GM18519 (cell line): ENCODE results near the gene ATP11A.
"Not testable (repeated sequence)": the region's sequence is repeated elsewhere in the genome, so short reads cannot be mapped to it uniquely, and the experiment has no call there.

Experiments
- ATAC-seq: cut with Tn5 transposase; IDR thresholded peaks from one replicate; pipeline ENCODE4 v1.9.1; 2021; ENCODE audit warnings: mild to moderate bottlenecking, moderate library complexity; ENCODE audit not compliant: unreplicated experiment, low FRiP score

Gene ATP11A

DNA sequence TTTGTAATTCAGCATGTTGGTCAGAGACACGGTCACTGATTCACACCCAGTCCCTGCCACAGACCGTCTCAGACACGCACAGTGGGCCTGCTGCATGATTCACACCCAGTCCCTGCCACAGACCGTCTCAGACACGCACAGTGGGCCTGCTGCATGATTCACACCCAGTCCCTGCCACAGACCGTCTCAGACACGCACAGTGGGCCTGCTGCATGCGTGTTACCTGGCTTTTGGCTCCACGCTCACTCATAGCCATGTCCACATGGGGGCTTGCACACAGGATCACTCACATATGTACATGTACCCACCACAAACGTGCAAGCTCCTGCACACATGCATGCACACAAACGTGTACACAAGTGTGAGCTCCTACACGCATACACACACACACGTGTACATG is 194.9 kb downstream of the ATP11A start:
- ATAC-seq: not testable (repeated sequence)

DNA sequence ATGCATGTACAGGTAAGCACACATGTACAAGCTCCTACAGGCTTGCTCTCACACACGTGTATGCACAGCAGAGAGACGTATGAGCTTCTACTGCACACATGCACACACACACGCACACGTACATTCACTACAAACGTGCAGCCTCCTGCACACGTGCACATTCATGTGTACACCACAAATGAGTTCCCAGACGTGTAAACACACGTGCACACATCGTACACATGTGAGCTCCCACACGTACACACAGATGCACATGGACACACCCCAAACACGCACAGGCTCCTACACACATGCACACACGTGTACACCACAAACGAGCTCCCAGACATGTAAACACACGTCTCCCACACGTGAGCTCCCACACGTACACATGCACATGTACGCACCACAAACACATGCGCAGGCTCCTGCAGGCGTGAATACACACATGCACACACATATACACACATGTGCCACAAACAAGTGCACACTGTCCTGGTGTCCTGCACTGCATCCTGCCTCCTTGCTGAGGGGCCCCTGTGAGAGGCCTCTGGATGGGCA is 195.5 kb downstream of the ATP11A start:
- no peak for ATAC-seq

DNA sequence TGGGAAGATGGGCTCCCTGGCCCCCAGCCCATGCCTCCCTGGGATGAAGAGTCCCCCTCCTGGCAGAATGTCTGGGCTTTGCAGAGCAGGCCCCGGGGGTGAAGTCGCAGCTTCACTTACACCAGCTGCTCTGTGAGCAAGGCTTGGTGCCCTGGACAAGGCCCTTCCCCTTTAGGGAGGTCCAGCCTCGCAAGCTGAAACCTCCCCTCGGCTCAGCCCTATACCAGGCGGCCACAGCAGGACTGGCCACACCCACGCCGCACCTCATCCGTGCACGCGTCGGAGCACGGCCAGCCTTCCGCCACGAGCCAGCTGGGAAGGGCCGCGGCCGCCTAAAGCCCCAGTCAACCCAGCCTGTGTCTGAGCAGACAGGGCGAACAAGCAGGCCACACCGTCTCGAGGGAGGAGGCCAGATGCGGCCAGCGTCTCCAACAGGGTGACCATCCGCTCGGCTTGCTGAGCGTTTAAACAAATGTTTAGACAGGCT is 196.0 kb downstream of the ATP11A start:
- ATAC-seq: no peak

DNA sequence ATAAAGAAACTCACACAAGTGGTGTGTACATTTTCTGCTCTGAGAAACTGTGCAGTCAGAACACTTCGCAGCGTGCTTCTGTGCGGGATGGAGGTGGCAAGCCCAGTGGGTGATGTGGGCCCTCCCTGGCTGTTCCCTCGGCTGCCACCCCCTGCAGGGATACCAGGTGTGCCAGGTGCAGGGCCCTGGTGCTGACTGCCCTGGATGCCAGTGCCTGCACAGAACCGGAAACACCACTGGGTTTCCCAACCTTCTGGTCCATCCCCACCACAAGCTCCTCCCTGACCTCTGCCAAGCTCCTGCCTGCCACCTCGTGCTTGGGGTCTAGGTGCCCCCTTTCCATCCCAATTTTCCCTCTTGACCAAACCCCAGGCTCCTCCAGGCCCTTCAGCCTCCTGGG is 197.3 kb downstream of the ATP11A start:
- ATAC-seq: no peak

DNA sequence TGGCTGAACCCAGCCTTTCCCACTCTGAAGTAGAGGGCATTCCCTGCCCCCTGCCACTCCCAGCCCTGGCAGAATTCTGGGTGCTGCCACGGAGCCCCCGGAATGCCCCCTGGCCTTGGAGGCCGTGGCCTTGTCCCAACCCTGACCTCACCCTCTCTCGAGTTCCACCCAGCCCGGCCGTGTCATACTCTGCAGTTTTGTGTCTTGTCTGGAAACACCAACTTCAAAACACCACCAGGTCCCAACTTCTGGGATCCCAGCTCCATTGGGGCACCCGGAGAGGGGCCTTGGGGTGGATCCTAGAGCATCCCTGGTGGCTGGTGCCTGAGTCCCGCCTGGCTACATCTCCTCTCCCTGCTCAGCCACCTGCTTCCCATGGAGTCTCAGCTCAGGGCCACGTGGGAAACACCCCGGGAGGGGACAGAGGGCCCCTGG is 197.7 kb downstream of the ATP11A start:
- ATAC-seq: no peak

DNA sequence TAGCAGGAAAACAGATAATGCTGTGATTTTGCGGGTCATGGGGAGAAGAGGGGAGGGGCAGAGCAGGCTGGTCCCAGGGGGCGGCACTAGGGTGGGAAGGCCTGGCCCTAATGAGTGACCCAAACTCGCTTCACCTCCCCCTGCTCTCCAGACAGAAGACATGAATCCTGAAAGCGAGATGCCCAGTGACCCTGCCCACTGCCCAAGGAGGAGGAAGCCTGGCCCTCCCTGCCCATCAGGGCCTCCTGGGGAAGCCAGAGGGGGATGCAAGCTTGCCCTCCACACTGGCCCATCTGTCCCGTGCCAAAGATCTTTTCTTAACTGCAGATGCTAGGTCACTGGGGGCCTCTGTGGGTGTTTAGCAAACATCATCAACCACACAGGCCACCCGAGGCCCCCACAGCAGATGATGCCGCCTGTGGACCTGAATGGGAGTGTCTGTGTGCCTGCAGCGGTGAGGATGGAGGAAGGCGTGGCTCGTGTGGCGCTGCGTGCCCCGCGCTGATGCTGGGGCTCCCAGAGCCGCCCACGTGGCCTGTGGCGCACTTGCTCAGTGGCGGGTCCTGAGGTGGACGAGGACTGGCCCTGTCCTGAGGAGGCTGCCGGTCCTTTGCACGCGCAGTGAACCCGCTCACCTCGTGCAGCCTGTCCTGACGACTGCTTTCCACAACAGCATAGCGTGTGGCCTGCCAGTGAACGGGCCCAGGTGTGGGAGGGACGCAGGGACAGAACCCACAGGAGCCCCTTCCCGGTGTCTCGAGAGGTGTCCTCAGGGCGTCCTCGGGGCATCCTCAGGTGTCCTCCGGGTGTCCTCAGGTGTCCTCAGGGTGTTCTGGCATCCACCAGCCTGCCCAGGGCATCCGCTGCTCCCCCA is 198.6 kb downstream of the ATP11A start:
- ATAC-seq: no peak

DNA sequence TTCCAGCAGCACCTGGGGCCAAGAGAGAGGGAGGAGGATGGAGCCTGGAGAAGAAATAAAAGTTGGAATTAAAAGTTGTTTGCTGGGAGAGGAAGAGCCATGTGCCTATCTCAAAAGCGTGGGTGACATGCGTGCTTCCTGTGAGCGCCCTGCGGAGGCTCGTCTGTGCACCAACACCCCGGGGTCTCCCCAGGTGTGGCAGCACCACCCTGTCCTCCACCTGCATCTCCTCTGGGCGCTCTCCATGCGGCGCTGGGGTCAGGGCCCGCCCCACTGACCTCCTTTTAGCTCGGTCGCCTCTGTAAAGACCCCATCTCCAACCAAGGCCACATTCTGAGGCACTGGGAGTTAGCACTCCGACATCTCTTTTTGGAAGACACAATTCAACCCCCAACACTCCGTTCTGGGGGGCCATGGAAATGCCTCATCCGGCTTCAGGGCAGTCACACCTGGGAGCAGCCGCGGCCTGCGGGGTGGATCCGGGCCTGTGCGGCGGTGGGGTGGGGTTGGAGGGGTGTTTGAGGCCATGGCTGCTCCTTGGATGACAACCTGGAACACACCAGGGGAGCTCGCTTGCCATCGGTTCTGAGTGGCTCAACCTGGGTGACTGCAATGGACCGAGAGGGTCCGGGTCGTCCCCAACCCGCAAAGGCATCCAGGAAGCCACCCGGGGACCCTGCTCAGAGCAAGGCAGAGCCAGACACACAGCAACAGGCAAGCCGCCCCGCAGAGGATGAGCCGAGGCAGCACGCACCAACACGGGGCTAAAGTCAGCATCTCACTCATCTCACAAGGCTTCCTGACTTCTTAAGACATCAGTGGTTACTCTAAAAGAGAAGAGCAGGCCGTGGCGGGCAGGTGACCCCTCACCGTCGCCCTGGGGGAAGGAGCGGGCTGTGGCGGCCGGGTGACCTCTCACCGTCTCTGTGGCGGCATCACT is 199.8 kb downstream of the ATP11A start:
- ATAC-seq: no peak

DNA sequence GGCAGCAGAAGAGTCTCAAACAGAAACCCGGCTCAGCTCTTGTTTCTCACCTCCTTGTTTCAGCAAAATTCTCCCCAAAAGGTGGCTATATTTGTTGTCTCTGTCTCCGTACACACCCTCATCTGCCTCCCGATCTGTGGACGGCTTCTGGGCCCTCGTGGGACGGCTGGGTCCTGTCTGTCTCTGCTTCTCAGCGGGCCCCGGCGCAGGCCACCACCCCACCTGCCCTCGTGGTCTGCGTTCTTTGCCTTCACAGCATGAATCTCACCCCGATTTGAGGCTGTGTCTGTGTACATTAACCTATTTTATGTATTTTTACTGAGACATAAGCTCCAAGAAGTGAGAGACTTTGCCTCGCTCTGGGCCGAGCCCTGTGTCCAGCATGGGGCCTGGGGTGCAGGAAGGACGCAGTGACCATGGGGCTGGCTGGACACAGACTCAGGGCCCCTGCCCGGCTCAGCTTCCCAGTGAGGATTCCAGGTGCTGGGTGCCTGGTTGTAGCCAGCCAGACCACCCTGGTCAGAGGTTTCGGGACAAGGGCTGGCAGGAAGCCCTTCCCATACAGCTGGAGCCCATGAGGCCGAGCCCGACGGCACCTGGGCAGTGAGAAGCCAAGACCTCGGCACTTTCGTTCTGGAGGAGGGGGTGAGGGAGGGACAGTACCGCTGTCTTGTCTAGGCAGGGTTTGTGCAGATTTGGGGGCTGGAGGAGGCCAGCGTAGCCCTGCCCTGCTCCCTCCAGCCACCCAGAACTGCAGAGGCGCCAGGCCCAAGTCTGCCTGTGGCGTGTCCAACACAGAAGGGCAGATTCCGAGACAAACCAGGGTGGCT is 200.7 kb downstream of the ATP11A start:
- ATAC-seq: no peak

DNA sequence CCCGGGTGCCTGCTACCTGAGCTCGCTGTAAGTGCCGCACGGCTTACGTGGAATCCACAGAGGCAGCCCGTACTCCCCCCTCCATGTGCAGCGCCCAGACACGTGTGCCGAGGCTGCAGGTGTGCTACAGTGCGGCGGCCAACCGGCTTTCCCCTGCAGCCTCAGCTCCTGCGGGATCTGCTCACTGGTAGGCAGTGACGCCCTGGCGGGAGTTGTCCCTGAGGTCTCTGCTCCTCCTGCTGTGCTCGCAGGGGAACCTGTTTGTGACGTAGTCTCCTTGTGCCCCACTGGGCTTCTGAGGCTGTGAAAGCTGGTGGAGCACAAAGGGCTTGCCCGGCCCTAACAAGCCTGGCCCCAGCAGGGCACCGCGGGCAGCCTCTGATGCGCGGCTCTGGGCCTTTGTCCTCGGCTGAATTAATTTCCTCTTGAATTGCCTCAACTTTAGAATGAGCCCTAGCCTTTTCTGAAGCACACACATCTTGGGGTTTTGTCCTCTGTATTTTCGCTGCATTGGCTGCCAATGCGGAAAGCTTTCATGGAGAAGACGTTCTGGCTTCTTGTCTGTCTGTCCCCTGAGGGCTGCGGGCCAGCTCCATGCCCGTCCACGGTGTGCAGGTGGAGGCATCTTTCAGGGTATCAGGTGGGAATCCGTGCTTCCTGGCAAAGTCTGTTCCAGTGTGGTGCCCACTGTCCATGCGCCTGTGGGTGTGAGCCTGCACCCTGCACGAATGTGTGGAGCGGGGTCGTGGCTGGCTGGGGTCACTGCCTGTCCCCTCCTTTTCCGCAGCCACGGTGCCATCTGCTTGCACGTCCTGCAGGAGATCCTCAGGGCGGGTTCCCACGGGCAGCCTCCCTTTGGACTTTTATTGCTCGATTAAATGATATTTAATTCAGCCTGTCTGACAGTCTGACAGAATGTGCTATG is 201.9 kb downstream of the ATP11A start:
- no peak for ATAC-seq

DNA sequence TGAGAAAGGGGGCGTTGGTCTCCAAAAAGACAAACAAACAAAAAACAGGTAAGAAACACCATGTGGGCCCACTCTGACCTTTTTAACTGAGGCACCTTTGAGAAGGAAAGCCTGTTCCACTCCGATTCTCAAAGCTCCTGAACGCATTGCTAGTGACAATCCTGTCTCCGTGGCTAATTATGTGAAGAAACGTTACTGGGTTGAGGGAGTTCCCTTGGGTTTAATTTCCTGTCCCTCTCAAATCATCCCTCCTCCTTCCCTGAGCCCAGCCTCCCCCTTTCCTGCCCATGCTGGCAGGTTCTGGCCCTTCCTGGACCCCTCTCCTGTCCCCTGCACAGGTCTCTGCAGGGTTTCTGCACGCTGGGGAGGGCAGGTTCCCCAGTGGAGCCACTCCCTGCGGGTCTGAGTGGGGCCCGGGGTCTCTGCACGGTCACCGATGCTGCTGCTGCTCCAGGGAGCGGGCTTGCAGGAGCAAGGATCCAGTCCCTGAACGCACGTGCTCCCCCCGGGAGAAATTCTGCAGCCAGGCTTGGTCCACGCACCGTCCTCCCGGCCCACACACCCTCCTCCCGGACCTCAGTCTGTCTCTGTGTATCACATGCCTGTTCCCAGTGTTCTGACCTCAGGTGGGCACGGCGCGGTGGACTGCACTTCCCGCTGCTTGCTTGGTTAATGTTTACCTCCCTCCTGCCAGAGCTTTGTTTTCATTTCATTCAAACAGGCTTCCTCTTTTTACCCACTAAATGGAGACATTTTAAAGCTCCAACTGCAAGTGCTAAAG is 202.8 kb downstream of the ATP11A start:
- ATAC-seq: no peak

DNA sequence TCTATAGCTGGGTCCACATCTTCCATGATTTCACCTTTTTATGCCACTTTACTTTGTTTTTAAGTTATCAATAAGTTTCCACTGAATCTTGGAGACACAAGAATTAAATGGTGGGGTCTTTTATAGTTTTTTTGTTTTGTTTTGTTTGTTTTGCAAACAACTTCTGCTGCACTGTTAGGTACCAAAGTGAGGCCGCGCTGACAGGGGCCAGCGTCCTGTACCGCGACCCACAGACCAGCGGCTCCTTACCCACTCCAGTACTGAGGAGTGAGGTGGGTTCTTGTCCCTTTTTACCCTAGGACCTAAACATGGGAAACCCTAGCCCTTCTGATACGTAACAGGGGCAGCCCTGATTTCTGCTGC is 203.3 kb downstream of the ATP11A start:
- ATAC-seq: no peak

DNA sequence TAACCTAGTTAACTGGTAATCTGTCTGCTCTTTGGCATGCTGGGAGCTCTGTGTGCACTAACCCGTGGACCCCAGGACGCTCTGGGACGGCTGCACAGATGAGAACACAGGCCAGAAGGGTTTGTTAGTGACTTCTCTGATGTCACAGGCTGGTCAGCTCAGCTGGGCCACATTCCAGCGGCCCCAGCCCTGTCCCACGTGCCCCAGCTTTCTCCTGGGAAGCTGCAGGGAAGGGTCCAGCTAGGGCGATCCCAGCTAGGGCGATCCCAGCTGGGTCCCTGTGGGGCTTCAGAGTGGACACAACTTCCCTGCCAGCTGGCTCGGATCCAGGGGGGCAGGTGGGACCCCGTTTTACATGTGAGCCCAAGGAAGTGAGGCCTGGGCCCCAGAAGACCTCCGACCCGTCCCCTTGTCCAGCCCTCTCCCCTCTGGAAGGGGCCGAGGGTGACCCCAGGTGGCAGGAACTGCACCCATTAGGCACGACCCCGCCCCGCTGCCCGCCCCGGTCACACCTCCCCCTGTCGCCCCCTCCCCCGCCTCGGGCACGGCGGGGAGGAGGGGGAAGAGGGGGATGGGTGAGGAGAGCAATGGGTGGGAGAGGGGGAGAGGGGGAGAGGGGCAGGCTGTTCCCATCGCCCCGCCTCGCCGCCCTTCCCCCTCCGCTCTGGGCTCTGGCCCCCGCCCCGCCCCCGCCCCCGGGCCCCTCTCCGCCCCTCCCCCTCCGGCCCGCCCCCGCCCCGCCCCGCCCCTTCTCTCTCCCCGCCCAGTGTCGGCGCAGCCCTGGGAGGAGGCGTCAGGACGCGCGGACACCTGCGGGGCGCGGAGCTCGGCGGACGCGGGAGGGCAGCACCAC is 204.0 kb downstream of the ATP11A start:
- no peak for ATAC-seq

DNA sequence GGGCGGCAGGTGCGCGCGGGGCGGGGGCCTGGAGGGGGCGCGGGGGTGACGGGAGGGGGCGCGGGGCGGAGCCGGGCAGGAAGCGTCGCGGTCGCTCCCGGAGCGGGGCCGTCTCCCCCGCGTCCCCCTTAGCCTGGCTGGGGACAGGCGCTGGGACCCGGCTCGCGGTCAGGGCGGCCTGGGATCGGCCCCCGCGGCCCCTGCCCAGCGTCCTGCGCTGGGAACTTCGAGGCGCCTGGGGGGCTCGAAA is 204.5 kb downstream of the ATP11A start:
- ATAC-seq: no peak

DNA sequence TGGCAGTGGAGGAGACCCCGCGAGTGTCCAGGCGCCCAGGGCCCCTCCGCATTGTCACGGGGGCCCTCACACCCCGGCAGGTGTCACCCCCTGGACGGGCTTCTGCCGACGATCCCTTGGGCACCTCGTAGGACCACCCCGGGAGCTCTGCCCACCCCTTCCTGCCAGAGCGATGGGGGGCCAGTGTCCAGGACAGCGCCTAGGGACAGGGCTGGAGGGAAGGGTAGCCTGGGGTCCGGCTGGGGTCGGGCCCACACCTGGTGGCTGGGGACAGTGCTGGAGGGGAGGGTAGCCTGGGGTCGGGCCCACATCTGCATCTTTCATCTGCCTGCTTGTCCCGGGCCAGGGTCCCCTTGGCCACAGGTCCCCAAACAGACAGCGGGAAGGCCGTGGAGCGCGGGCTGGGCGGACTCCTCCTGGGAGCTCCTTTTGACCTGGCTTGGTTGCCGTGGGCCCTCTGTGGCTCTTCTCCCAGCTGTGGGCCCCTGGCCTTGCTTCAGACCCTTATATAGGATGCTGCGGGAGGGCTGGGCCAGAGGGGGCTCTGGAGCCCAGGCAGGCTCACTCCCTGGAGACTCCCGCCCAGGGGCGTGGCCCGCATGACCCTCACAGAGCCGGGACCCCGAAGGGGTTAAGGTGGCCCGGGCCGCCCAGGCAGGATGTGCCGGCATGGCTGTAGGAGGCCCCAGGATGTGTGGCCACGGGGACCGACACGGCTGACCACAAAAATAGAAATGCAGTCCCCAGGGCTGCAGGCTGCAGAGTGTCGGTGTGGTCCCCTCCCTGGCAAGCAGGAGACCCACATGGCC is 205.0 kb downstream of the ATP11A start:
- ATAC-seq: no peak

DNA sequence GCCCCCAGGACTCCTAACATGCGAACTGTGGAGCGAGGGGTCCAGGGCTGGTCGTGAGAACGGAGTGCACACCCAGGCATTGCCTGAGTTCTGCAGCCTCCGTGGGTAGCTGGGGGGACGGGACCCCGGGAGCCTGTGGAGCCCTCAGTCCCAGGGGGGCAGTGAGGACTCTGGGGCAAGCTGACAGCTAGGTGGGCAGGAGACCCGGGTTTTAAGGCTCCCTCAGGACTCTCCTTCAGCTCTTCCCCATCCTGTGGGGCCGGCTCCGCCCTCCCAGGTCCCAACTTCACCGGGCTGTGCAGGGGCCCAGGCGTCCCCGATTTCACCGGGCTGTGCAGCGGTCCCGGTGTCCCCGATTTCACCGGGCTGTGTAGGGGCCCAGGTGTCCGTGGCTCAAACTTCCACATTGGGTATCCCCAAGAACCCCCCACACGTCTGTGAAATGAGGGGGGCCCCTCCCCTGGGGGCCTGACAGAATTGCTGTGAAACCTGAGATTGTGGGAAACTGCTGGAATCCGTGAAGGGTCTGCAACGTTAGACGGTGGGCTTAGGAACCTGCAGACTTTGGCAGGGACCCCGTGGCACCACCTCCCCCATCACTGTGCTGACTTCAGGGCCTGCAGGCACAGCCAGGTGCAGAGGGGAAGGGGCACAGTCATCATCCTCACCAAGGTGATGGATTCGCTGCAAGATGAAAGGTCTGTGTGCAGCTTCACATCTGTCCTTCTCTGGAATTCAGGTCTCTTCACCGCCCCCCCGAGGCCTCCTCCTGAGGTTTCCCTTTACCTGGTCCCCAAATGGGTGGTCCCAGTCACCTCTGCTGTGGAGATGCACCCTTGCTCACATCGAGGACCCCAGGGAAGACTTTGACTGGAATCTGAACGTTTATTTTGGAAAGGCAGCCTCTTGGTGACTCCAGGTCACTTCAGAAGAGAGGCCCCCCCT is 206.0 kb downstream of the ATP11A start:
- ATAC-seq: no peak
